Natural killer cell (primary cell): Measurements from ENCODE around the gene TBCD. TPM values are rescaled to one million over a fixed set of nuclear protein-coding genes. Genes with fewer than 3 reads are reported as not detected.

ENCODE experiments used
- ATAC-seq, 3 donors: fragments of 150-1000 bp in 2 of 3; fragments of 200-7000 bp in 1 of 3; cut with Tn5 transposase; 1 replicate in 1 of 3; 2 replicates in 2 of 3; pipeline ENCODE4 v1.10.0; 2021; ENCODE audit warnings: mild to moderate bottlenecking in 2 of 3, moderate library complexity in 2 of 3
- DNase-seq, 2 donors: peaks; one replicate each; pipeline versions ENCODE4 v3.0.0 to v3.0.0-alpha.2; 2013 to 2021; ENCODE audit warnings: mixed read lengths in 1 of 2
- H3K27ac ChIP-seq: one replicate; pipeline ENCODE4 v1.5.1; 2013; ENCODE audit warnings: mild to moderate bottlenecking, low read length
- H3K27me3 ChIP-seq: one replicate; pipeline ENCODE4 v1.6.1; 2013; ENCODE audit warnings: low read length; ENCODE audit not compliant: control insufficient read depth, insufficient read depth
- H3K36me3 ChIP-seq: one replicate; pipeline ENCODE4 v1.6.1; 2013; ENCODE audit warnings: low read length; ENCODE audit not compliant: control insufficient read depth, insufficient read depth
- H3K4me1 ChIP-seq: one replicate; pipeline ENCODE4 v1.6.1; 2013; ENCODE audit warnings: low read length; ENCODE audit not compliant: control insufficient read depth, insufficient read depth
- H3K4me3 ChIP-seq: one replicate; pipeline ENCODE4 v1.5.1; 2013; ENCODE audit warnings: low read length
- H3K9me3 ChIP-seq: one replicate; pipeline ENCODE4 v1.6.1; 2013; ENCODE audit warnings: low read length; ENCODE audit not compliant: control insufficient read depth, insufficient read depth
- H3K27ac Mint-ChIP-seq, 2 donors: one replicate each; pipeline ENCODE4 v1.8.0; 2022; ENCODE audit warnings: mild to moderate bottlenecking in 2 of 2, mixed read lengths in 2 of 2, moderate library complexity in 1 of 2
- H3K27me3 Mint-ChIP-seq, 2 donors: one replicate each; pipeline ENCODE4 v1.8.0; 2022; ENCODE audit warnings: low read depth in 2 of 2, mixed read lengths in 2 of 2
- H3K36me3 Mint-ChIP-seq: one replicate; pipeline ENCODE4 v1.8.0; 2022; ENCODE audit warnings: mixed read lengths
- H3K4me1 Mint-ChIP-seq, 2 donors: one replicate each; pipeline ENCODE4 v1.8.0; 2022; ENCODE audit warnings: mixed read lengths in 2 of 2
- H3K4me3 Mint-ChIP-seq: one replicate; pipeline ENCODE4 v1.8.0; 2022; ENCODE audit warnings: mild to moderate bottlenecking, moderate library complexity, mixed read lengths
- H3K9me3 Mint-ChIP-seq, 2 donors: one replicate each; pipeline ENCODE4 v1.8.0; 2022; ENCODE audit warnings: mixed read lengths in 2 of 2
- WGBS: methylation state at CpG from one replicate; pipeline ENCODE4 v1.1.7; 2013; ENCODE audit warnings: missing lambda C conversion rate; ENCODE audit not compliant: insufficient coverage; 5-methylcytosine and 5-hydroxymethylcytosine counted together
- intact Hi-C: fragments of 100-400 bp; cut with micrococcal nuclease; formaldehyde crosslinking; loops from one replicate; pipeline ENCODE4 v1.14.2; 2022
- total RNA-seq, 4 donors: library from RNA; stranded (reverse); fragments of 120-200 nt in 1 of 4; gene quantifications; one replicate each; pipeline versions ENCODE4 v1.2.3 to v1.2.4, GENCODE V29; 2013 to 2022
- TF ChIP-seq, protein P1 (sequence below): fragments of 200-600 bp; IDR thresholded peaks from one replicate; pipeline ENCODE4 v1.8.0; 2022; ENCODE audit warnings: antibody characterized with exemption

Gene TBCD
- total RNA-seq, 3 donors from 2014 or later (not counting 1 experiment from before 2014, with no cell fraction given), result 92.0 to 149 (median 132) TPM

DNA sequence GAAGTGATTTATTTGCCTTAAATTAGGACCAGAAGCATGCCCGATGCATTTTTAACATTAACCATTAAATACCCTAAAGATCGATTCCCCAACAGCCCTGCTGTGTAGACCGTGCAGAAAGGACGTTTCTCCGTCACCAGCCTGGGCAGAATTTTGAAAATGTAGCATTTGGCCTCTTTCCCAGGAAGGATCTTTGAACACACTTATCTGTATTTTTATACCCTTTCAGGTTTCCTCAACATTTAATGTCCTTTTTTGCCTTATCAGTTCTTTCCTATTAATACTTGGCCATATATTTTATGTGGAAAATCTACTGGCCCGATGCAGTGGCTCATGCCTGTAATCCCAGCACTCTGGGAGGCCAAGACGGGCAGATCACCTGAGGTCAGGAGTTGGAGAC is 142.5 kb downstream of the TBCD start:
- TF ChIP-seq, protein P1, sequence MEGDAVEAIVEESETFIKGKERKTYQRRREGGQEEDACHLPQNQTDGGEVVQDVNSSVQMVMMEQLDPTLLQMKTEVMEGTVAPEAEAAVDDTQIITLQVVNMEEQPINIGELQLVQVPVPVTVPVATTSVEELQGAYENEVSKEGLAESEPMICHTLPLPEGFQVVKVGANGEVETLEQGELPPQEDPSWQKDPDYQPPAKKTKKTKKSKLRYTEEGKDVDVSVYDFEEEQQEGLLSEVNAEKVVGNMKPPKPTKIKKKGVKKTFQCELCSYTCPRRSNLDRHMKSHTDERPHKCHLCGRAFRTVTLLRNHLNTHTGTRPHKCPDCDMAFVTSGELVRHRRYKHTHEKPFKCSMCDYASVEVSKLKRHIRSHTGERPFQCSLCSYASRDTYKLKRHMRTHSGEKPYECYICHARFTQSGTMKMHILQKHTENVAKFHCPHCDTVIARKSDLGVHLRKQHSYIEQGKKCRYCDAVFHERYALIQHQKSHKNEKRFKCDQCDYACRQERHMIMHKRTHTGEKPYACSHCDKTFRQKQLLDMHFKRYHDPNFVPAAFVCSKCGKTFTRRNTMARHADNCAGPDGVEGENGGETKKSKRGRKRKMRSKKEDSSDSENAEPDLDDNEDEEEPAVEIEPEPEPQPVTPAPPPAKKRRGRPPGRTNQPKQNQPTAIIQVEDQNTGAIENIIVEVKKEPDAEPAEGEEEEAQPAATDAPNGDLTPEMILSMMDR, result no peak
- no peaks in the 10 kb centered on the region for H3K27me3 ChIP-seq
- Mint-ChIP-seq H3K27me3 (peaks cover 0 to 7% of the 10 kb centered on the region in 2 donors), H3K36me3 (no peaks in the 10 kb centered on the region), H3K4me3 (peak overlapping the region; percentile 68), H3K27ac (peak overlapping the region; percentile 82 to 83), H3K9me3 (no peaks in the 10 kb centered on the region), H3K4me1 (peaks cover 31 to 33% of the 10 kb centered on the region in 2 donors)
- ATAC-seq (no peak), DNase-seq (no peak)
- intact Hi-C loops, result loop anchor here (5.0 kb wide), 1 partner anchor 112 kb away; no protein-coding TSS in a partner anchor
- H3K4me1 ChIP-seq, result peaks cover 29% of the 10 kb centered on the region
- no peaks in the 10 kb centered on the region for H3K9me3 ChIP-seq
- H3K4me3 ChIP-seq, result no peak overlapping the region
- H3K27ac ChIP-seq, result no peak overlapping the region
- 94% methylated on average over 7 of the region's 7 CpGs for WGBS
- H3K36me3 ChIP-seq, result peaks cover 10% of the 10 kb centered on the region

DNA sequence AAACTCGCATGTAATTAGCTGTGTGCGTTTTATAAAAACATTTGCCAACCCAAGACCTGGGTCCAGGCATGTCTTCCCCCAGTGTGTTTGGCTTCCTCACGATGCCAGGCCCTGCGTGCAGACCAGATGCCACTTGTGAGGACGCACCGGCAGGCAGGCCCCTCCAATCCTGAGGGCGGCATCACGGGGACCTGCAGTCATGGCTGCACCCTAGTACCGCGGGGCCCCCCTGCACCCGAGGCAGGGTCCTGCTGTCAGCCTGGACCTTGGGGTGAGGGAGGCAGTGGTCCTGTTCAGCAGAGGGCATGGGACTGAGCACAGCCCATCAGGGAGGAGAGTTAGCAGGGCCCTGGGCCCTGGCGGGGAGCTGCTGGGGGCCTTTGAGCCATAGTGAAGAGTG is 143.2 kb downstream of the TBCD start:
- Mint-ChIP-seq H3K4me3 (no peak overlapping the region), H3K27ac (no peak overlapping the region), H3K9me3 (no peaks in the 10 kb centered on the region), H3K27me3 (peaks cover 0 to 7% of the 10 kb centered on the region in 2 donors), H3K36me3 (no peaks in the 10 kb centered on the region), H3K4me1 (peaks cover 33 to 34% of the 10 kb centered on the region in 2 donors)
- ATAC-seq (no peak), DNase-seq (no peak)
- peaks cover 8% of the 10 kb centered on the region for H3K36me3 ChIP-seq
- intact Hi-C loops, result no loop called here
- H3K27ac ChIP-seq, result no peak overlapping the region
- TF ChIP-seq, protein P1, result no peak
- no peak overlapping the region for H3K4me3 ChIP-seq
- WGBS, result 98% methylated on average over 12 of the region's 12 CpGs
- H3K4me1 ChIP-seq, result peaks cover 29% of the 10 kb centered on the region
- no peaks in the 10 kb centered on the region for H3K9me3 ChIP-seq
- H3K27me3 ChIP-seq, result no peaks in the 10 kb centered on the region

DNA sequence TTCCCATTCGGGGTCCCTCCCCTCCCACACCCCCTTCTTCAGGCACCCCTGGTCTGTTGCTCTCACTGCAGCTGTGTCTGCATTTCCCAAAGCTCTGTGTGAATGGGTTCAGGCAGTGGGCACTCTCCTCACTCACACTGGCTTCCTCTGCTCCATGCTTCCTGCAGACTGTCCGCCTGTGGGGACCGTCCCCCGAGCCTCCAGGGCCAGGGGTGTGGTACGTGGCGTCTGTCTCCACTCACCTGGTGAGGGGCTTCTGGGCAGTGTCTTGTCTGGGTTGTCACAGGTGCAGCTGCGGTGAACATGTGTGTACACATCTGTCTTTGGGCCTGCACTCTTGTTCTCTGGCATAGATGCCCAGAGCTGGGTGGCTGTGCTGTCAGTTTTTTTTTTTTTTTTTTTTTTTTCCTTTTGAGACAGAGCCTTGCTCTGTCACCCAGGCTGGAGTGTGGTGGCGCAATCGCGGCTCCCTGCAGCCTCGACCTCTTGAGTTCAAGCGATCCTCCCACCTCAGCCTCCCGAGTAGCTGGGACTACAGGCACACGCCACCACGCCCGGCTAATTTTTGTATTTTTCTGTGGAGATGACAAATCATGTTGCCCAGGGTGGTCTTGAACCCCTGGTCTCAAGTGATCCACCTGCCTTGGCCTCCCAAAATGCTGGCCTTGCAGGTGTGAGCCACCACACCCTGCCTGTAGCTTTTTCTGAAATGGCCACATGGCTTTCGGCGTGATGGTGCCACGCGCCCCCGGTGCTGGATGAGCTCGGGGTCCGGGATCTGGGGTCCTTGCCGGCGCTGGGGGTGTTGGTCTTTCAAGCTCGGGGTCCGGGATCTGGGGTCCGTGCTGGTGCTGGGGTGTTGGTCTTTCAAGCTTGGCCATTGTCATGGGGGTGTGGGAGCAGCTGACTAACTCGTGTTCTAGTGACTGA is 144.5 kb downstream of the TBCD start:
- intact Hi-C loops, result no loop called here
- Histone ChIP-seq H3K27me3 (no peaks in the 10 kb centered on the region), H3K4me3 (no peak overlapping the region), H3K27ac (no peak overlapping the region), H3K36me3 (peaks cover 9% of the 10 kb centered on the region), H3K9me3 (no peaks in the 10 kb centered on the region), H3K4me1 (peaks cover 29% of the 10 kb centered on the region)
- DNase-seq, result no peak
- no peak overlapping the region for H3K27ac Mint-ChIP-seq
- ATAC-seq, result no peak
- peaks cover 30 to 37% of the 10 kb centered on the region in 2 donors for H3K4me1 Mint-ChIP-seq
- no peaks in the 10 kb centered on the region for H3K36me3 Mint-ChIP-seq
- TF ChIP-seq, protein P1, result no peak
- 93% methylated on average over 29 of the region's 29 CpGs for WGBS
- no peak overlapping the region for H3K4me3 Mint-ChIP-seq
- H3K27me3 Mint-ChIP-seq, result peaks cover 0 to 3% of the 10 kb centered on the region in 2 donors
- H3K9me3 Mint-ChIP-seq, result no peaks in the 10 kb centered on the region
